GM19351 (cell line): ENCODE data around the gene CTNNA2.
"Not testable (repeated sequence)": the region's sequence is repeated elsewhere in the genome, so short reads cannot be mapped to it uniquely, and the experiment has no call there.

ENCODE experiments used
- ATAC-seq: cut with Tn5 transposase; IDR thresholded peaks from one replicate; pipeline ENCODE4 v1.9.1; 2021; ENCODE audit warnings: mild to moderate bottlenecking, moderate library complexity; ENCODE audit not compliant: unreplicated experiment

The CTNNA2 gene

DNA sequence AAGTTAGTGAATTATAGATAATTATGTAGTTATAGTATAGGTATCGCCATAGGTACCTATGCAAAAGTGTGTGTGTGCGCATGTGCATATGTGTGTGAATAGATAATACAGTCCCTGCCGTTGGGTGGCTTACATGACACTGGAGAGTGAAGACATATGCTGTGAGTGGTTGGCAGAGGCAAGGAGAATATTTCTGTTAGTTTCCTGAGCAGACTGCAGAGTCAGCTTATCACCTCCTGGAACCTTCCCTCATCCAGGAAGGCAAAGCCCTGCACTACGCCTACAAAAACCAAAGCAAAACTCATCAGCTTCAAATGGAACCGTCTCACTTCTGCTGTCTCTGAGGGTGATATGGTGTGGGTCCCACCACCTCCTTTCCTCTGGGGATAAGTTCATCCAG lies 609.8 kb downstream of the CTNNA2 start:
- ATAC-seq: no peak

DNA sequence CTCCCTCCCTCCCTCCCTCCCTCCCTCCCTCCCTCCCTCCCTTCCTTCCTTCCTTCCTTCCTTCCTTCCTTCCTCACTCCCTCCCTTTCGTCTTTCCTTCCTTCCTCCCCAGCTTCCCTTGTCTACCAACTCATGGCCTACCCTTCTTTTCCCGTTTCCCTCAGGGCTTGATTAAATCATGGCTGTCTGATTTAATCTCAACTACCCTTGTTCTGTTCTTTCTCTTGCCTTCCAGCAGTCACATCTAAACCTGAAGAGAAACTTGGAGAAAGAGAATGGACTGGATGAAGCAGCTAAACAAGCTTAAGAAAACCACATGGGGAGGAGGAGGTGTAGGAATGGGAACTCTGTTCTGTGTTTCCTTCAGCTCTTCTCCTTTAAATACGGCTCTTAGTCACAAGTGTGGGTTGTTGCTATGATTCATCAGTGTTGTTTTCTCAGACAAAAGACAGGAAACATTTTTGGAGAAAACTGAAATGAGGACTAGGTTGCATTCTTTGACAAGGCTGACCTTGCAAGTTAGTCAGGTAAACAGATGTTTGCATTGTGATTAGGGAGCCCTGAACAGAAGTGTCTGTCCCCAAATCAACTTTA lies 613.8 kb downstream of the CTNNA2 start:
- ATAC-seq: no peak

DNA sequence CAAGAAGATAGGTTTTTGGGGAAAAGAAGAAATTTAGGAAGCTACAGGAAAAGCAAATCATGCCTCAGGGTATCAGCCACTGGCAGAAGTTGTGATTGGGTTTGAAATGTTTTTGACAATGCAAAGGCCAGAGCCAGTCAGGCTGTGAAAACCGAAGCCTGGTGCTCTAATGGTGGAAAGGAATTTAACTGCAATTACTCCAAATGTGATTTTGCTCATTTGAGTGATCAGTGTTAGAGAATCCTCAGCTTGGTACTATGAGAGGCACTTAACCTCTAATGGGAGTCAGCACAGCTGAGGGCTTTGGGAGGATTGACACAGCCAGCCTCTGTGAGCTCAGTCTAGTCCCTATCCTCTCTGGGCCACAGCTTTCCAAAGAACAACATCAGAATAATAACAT lies 615.2 kb downstream of the CTNNA2 start:
- ATAC-seq: no peak

DNA sequence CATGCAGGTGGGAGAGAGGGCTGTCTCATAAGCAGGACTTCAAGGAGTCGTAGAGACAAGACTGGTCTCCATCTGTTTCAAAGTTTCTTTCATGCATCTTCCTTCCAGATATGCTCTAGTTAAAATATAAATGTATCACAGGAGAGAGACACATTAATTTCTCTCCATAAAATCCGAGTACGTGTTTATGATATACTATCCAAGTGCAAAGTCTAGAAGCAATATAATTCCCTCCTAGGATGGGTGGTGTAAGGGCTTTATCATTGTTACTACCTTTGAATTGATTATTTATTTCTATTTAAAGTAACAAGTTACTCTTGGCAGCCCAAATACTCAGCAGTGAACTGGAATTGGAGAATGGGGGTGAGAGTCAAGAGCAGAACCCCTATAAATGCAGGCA lies 619.4 kb downstream of the CTNNA2 start:
- no peak for ATAC-seq

DNA sequence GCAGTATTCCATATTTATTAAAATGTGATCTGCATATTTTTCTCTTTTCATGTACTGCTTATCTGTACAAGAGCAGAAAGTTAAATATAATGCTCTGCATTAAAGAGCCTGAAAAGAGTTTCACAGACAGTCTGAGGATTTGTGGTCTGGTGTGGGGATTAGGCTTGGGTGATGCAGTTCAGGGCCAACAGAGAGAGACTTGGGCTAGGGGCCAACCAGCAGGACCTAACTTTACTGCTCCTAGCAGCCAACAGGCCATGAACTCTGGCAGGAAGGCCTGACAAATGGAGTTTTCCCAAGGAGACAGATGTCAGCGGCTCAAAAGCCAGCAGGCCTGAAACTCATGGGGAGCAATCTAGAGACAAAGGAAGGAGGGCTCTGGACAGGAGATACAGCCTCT lies 622.1 kb downstream of the CTNNA2 start:
- ATAC-seq: no peak

DNA sequence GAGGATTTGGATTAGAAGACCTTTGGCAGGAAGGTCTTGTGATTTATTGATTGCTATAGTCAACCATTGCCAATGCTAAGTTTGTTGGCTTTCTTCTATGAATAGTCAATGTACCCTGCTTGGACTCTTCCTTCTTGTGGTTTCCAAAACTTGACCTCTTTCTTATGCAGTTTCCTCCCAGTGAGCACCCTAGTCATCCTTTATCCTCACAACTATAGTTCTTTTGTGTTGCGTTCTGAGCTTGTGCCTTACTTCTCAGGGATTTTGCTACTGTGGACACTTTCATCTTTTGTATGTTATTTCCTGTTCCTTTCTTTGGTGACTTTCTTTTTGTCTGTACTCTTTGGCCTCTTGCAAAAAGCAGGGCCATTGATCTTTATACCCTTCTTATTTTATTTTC lies 623.5 kb downstream of the CTNNA2 start:
- ATAC-seq: no peak

DNA sequence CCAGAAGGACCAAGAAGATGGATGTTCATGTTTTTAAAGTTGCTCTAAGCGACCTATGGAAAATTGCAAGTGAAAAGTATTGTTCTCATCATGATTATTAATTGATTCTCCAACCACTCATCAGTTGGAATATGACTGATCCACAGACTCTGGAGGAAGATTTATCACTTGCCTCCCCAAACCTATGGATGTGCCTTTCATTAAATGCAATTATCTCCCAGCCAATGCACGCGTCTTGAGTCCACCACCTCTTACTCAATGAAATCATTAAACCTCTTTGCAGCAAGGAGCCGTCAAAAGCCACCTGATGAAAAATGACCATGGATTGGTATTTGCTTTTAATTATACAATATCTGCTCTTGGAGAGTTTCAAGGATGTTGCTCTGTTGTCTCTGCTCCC lies 626.1 kb downstream of the CTNNA2 start:
- no peak for ATAC-seq

DNA sequence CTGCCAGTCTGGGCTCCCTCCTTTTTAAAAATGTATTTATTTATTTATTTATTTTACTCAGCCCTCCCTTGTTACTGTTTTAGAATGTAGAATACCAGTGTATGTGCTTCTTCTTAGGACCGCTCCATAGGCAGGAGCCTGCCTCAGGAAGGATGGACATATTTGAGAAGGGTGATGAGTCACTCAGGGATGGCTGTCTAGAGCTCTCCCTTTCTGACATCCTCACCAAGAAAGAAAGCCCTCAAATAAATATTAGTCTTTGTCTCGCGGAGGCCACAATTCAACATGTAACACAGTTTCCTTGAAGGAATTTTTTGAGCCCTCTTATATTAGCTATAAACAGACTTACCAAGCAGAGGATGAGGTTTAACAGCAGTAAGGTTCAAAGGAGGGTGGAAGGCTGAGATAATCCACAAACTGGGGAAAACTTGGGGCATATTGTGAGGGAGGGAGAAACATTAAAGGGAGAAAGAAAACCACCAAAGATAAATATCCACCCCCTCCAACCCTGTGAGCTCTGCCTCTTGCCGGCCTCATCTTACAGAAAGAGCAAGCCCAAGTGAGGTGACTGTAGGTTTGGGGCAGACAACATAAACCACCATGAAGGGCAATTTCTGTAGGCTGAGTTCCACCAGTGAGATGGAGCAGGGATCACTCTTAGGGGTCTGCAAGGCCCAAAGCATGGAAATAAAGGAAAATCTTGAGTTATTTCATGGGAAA lies 628.3 kb downstream of the CTNNA2 start:
- no peak for ATAC-seq

DNA sequence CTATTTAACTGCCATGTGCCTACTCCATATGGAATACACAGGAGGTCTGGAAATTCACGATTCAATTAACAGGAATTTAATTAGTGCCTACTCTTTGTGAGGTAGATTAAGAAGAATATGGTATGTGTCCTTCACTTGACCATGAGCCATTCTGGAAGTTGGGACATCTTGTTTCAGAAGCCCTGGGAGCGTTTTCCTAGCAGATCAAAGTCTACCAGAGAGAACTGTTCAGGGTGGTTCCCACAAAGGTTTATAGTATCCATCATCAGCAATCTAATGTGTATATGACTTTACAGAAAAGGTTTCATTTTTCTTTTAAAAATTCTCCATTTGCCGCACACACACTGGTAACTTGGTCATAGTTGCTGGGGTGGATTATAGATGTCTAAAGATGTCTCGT lies 632.6 kb downstream of the CTNNA2 start:
- ATAC-seq: no peak

DNA sequence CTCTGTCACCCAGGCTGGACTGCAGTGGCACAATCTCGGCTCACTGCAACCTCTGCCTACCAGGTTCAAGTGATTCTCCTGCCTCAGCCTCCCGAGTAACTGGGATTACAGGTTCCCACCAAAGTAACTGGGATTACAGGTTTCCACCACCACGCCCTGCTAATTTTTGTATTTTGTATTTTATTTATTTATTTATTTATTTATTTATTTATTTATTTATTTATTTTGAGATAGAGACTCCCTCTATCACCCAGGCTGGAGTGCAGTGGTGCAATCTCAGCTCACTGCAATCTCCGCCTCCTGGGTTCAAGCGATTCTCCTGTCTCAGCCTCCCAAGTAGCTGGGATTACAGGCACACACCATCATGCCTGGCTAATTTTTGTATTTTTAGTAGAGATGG lies 633.9 kb downstream of the CTNNA2 start:
- not testable (repeated sequence) for ATAC-seq

DNA sequence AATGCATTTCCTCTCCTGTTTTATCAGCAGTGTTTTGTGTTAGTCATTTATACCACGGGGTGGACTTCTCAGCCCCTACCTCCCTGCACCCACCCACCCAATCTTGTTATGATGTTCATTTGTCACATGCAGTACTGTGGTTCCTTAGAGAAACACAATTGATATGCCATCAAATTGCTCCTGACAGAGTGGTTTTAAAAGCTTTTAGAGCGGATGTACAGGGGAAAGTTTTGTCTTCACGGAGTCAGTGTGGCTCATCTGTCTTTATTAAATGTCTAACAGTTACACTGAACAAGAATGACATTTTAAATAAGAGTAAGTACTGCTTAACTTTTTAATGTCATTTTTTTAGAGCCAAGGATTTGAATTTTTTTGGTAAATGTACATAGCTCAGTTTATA lies 634.8 kb downstream of the CTNNA2 start:
- no peak for ATAC-seq

DNA sequence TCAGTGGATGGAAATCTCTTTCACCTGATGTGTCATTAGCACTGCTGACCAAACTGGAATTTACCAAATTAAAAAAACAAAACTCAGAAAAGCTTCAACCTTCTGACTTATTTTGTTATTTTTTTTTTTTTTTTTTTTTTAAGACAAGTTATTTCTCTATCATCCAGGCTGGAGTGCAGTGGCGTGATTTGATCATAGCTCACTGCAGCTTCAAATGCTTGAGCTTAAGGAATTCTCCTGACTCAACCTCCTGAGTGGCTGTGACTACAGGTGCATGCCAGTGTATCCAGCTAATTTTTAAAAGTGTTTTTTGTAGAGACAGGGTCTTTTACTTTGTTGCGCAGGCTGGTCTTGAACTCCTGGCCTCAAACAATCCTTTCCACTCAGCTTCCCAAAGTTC lies 636.1 kb downstream of the CTNNA2 start:
- ATAC-seq: no peak

DNA sequence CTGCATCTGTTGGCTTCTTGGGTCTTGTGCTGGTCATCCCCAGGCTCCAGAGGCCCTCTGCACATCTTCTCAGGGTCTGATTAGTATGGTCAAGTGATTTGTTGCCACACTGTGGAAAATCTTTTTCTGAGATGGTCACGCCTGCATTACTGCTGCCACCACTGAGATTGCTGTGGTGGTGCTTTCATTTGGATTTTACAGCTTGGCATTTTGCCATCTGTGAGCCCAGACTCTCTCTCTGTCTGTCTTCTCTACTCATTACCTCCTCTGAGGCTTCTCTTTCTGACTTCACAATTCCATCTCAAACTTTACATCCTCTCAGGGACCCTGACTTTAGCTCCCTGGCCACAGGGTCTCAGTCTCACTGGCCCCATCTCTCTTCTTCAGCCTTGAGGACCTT lies 637.1 kb downstream of the CTNNA2 start:
- ATAC-seq: no peak

DNA sequence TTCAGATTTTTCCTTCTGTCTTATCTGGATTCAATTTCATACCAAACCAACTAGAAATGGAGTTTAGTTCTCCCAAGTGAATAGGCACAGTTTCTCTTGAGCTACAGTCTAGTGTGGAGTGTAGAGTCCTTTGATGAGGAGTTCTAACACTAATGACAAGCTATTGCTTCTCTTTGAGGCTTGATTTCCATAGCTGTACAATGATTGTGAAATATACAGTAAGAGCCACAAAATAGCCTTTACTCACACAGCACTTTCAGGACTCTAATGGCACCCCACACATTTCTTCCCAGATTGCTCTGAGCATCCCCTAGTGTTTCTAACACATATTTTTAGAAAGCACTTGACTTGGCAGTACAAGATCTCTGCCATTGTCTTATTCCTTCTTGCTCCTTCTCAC lies 638.4 kb downstream of the CTNNA2 start:
- no peak for ATAC-seq

DNA sequence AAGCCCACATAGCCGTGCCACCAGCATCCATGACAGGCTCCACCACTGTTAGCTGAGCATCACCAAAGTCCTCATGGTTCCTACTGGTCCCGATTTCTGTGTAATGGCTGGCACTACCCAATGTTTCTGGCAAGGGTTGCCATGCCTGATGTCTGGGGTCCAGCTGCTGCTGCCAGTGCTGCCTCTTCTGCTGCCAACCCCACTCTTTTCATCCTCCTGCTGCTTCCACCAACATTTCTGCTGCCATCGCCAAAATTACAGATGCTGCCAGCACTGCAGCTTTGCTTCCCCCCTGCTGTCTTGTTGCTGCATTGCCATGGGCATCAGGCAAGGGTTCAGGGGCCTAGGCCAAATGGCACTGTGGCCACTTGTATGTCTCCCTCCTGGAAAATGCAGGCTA lies 638.8 kb downstream of the CTNNA2 start:
- ATAC-seq: no peak

DNA sequence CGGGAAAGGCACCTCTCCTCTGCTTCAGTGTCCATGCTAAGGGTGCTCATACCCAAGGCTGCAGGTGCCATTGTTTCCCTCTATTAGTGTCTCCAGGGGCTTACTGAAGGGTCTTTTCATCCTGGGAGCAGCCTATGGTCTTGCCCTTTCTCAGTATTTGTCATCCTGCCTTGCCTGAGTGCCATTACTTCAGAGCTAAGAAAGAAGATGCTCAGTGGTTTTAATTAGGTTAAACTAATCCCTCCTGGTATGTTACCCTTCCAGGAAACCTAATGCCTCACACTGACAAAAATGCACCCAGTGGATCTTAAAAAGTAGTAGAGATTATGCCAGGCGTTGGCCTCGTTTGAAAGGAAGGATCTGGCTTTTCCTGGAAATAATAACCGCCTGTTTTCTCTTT lies 640.3 kb downstream of the CTNNA2 start:
- ATAC-seq: no peak

DNA sequence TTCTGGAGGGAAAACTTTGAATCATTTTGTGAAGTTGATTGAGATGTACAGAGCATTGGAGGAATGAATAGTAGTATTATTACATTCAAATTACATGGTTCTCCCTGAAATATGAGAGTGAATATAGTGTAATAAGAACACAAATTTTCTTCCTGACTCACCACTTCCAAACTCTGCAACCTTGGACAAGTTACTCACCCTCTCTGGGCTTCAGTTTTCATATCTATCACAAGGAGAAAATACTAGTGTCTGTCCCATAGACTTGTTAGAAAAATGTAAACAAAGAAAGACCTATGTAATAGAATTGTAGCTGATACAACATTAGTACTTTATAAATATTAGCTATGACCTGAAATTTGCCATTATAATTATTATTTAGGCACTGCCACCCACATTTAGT lies 640.9 kb downstream of the CTNNA2 start:
- no peak for ATAC-seq

DNA sequence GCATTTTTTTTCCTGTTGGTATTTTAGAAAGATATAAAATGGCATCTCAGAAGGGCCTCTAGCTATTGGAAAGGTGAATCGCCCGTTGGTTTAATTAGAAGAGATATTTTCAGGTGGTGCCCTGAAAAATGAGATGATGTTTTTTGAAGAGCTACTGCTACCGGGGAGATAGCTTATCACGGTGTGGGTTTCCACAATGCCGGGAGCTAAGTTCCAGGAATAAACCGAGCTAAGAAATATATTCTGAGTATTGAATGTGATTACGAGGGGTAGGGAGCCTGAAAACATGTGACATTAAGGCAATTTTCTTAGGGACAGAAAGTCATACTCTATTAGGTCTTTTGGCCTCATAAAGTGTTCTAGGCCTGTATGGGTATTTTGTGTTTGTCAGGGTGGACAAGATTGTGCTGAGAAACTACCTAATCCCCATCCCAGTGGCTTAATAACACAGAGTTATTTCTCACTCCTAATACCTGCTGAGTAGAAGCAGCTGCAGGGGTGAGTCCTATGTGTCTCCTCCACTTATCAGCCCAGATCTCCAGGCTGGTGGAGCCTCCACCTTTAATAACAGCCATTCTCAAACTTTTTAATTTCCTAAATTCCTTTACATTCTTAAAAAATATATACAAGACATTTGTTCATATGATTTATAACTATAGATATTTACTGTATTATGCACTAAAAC lies 641.5 kb downstream of the CTNNA2 start:
- ATAC-seq: no peak

DNA sequence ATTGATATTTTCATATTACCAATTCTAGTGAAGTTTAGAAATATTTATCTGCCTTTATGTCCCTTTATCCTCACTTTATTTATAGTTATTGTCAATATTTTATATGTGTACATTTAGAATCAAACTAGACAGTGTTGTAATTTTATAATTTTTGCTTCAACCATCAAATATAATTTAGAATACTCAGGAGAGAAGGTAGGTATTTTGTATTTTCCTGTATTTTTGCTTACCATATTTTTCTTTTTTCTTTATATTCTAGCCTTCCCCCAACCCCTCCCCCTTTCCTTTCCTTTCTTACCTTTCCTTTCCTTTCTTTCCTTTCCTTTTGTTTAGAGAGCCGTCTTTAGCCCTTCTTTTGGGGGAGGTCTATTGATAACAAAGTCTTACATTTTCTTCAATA lies 651.5 kb downstream of the CTNNA2 start:
- no peak for ATAC-seq

DNA sequence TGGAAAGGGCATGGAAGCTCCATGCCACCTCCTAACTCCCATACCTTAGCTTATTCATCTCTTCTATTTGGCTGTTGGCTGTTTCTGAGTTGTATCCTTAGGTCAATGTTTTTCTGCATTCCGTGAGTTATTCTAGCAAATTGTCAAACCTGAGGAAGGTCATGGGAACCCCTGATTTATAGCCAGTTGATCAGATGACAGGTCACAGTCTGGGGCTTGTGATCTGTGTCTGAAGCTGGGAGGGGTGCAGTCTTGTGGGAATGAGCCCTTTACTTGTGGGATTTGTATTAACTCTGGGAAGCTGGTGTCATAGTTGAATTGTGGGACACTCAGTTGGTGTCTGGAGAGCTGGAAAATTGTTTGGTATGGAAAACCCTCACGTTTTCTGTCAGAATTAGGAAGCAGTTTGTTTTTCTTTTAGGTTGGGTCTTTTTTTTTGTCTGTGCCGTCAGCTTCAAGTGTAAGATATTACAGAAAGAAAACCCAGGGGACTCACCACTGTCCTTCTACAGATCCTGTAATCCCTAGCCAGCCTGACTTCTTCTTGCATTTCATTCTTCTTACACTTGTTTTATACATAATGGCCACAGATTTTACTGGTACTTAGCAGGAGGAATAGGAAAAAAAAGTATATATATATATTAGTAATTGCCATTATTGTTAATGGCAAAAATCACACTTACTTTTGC lies 653.8 kb downstream of the CTNNA2 start:
- ATAC-seq: no peak

DNA sequence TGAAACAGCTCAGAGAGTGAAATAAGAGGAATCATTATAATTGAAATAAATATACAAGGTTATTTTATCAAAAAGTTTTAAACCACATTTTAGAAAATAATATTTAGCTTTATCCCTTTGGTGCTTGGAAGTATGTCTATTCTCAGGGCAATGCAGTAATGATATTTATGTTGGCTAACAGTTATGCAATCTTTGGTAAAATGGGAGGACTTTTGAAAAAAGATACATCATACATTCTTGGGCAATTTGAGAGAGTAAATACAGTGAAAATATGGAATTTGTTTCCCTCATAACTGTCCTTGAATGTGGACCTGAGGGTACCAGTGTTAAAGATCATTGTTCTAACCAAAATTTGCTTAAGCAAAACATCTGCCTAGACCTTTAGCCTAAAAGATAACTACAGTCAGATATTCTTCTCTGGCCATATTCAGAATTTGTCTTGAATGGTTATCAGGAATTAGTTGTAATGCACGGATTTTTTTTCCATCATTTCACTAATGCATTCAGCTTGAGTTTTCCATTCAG lies 654.5 kb downstream of the CTNNA2 start:
- ATAC-seq: no peak

DNA sequence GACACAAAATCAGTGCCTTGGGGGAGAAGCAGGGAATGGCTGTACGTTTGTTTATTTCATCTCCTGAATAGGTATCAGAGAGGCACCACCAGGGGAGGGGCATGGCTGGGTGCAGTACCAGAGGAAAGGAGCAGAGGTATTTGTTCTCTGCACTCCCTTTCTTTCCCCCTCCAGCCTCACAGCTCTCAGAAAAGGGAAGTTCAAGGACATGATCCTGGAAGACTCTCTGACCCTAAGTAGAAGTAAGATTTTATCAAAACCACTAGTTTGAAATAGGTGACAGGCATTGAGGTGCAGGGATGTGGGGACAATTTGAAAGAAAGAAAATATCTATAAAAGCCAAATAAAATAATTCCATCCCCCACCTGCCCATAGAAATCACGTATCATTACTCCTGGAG lies 655.2 kb downstream of the CTNNA2 start:
- ATAC-seq: no peak
